PFSK-1 (cell line): Measurements from ENCODE around the gene LMO7.

Experiments
- FOXP2 ChIP-seq: optimal IDR thresholded peaks from 2 replicates; pipeline ENCODE3; 2011; ENCODE audit warnings: borderline replicate concordance, control low read depth, inconsistent platforms; ENCODE audit not compliant: insufficient read depth; ENCODE audit errors: extremely low read length, extremely low read depth
- POLR2AphosphoS5 ChIP-seq: IDR thresholded peaks from 2 replicates; pipeline ENCODE4 v1.6.1; 2012; ENCODE audit warnings: low read depth, mild to moderate bottlenecking, control low read depth, low read length, moderate library complexity
- REST ChIP-seq, 2 experiments: IDR thresholded peaks; 2 replicates each; pipeline versions ENCODE4 v1.6.1 to v1.8.0; 2011 to 2012; ENCODE audit warnings: low read depth in 2 of 2, low read length in 2 of 2, control low read depth in 1 of 2, inconsistent platforms in 1 of 2, mild to moderate bottlenecking in 1 of 2, moderate library complexity in 1 of 2; ENCODE audit not compliant: insufficient read depth in 1 of 2
- SIN3A ChIP-seq: IDR thresholded peaks from 2 replicates; pipeline ENCODE4 v1.6.1; 2012; ENCODE audit warnings: mild to moderate bottlenecking, low read length, moderate library complexity, borderline replicate concordance; ENCODE audit not compliant: insufficient read depth
- TAF1 ChIP-seq: IDR thresholded peaks from 2 replicates; pipeline ENCODE4 v1.6.1; 2012; ENCODE audit warnings: low read length, control low read depth, borderline replicate concordance; ENCODE audit not compliant: insufficient read depth

The LMO7 gene

DNA sequence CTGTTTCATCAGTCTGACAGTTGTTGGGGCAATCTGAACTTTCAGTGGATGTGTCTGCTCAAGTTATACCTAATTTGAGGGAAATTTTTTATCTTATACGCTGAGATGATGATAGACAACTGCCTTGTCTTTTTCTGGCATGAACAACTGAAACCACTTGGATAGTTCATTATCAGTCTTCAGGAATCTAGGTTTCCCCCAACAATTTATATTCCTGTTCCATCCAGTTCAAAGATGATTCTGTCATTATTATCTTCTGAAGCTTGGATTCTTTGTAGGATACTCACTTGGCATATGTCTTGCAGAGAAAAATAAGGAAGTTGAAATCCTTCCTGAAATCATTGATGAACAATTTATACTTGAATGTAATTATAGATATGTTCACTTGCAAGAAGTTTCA, 193.7 kb downstream of the LMO7 start:
- TF ChIP-seq FOXP2 (no peak), SIN3A (no peak), TAF1 (no peak), REST (IDR thresholded peaks at IDR 0.05; ENCODE audit: insufficient read depth in 1 of 2, low read depth in 2 of 2, low read length in 2 of 2) (no peak), POLR2AphosphoS5 (no peak)

DNA sequence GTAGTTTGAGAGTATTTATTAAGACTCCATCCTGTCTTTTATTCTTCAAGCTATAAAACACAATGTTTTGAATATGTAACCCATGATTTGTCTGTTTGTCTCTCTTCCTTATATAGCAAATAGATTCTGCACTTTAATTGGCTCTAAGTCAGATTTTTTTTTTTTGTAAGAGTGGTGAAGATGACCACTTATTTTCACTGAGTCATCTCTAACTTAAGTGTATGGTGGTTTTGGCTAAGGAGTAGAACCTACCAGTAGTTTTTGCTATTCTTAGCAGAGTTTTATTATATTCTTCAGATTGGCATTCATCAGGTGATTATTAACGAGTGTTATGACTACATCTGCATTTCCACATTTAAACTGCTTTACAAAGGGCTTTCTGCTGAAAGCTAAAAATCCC, 194.7 kb downstream of the LMO7 start:
- TF ChIP-seq TAF1 (no peak), REST (IDR thresholded peaks at IDR 0.05; ENCODE audit: insufficient read depth in 1 of 2, low read depth in 2 of 2, low read length in 2 of 2) (no peak), FOXP2 (no peak), POLR2AphosphoS5 (no peak), SIN3A (no peak)

GRCh38 chr13:75831389-75831788, 195.3 kb downstream of the LMO7 start:
- TF ChIP-seq REST (IDR thresholded peaks at IDR 0.05; ENCODE audit: insufficient read depth in 1 of 2, low read depth in 2 of 2, low read length in 2 of 2) (no peak), SIN3A (no peak), POLR2AphosphoS5 (no peak), FOXP2 (no peak), TAF1 (no peak)

DNA sequence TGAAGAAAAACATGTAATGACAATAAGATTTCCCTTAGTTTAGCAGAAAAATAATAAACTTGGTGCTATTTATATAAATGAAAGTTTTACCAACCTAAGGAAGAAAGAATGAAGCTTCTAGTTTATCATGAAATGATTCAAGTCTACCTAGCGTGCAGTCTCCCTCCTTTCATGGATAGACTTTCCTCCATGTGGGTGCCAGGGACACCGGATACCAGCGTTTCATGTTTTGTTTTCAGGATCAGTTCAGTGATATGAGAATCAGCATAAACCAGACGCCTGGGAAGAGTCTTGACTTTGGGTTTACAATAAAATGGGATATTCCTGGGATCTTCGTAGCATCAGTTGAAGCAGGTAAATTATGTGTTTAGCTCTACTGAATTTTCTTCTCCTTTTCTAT, 196.7 kb downstream of the LMO7 start:
- TF ChIP-seq SIN3A (no peak), POLR2AphosphoS5 (no peak), REST (IDR thresholded peaks at IDR 0.05; ENCODE audit: insufficient read depth in 1 of 2, low read depth in 2 of 2, low read length in 2 of 2) (no peak), TAF1 (no peak), FOXP2 (no peak)

- no peak for TF ChIP-seq POLR2AphosphoS5
- TF ChIP-seq SIN3A = no peak
- TF ChIP-seq REST (IDR thresholded peaks at IDR 0.05; ENCODE audit: insufficient read depth in 1 of 2, low read depth in 2 of 2, low read length in 2 of 2) = no peak
- no peak for TF ChIP-seq FOXP2
- no peak for TF ChIP-seq TAF1
These were observed 200.3 kb downstream of the LMO7 start for GRCh38 chr13:75836441-75836840.
